Lower lobe of right lung (tissue), 2 donors: ENCODE data around the gene PEAK1. TPM values are rescaled to one million over a fixed set of nuclear protein-coding genes. Genes with fewer than 3 reads are reported as not detected.

Experiments
- ATAC-seq, 2 donors: fragments of 200-7000 bp; cut with Tn5 transposase; one replicate each; pipeline ENCODE4 v1.9.1; 2020 to 2022; ENCODE audit warnings: mild to moderate bottlenecking in 2 of 2, moderate library complexity in 2 of 2
- DNase-seq: peaks from one replicate; pipeline ENCODE4 v3.0.0-alpha.2; 2020
- H3K27ac ChIP-seq: fragments of 200-600 bp; one replicate; pipeline ENCODE4 v1.8.0; 2022
- H3K27me3 ChIP-seq: fragments of 200-600 bp; one replicate; pipeline ENCODE4 v1.8.0; 2022; ENCODE audit warnings: low read depth
- H3K36me3 ChIP-seq: fragments of 200-600 bp; one replicate; pipeline ENCODE4 v1.8.0; 2022; ENCODE audit warnings: mild to moderate bottlenecking
- H3K4me1 ChIP-seq: fragments of 200-600 bp; one replicate; pipeline ENCODE4 v1.8.0; 2022
- H3K4me3 ChIP-seq: fragments of 200-600 bp; one replicate; pipeline ENCODE4 v1.8.0; 2022; ENCODE audit warnings: mild to moderate bottlenecking
- H3K9me3 ChIP-seq: fragments of 200-600 bp; one replicate; pipeline ENCODE4 v1.8.0; 2022
- CTCF ChIP-seq: fragments of 200-600 bp; IDR thresholded peaks from one replicate; pipeline ENCODE4 v1.8.0; 2022; ENCODE audit warnings: antibody characterized with exemption, mild to moderate bottlenecking
- intact Hi-C: fragments of 100-400 bp; cut with DNase I; formaldehyde crosslinking; loops from one replicate; pipeline ENCODE4 v1.11.0; 2022
- total RNA-seq: library from RNA; stranded (reverse); fragmentation: NEBNext Ultra II Directional; extraction: Animal tissue kit (Norgen Biotek cat#: 25700); gene quantifications from one replicate; pipeline ENCODE4 v1.2.1, GENCODE V29; 2021
- donor health status: DM: no; HTN: yes; CAD: no; lungs with severe emphysema.

PEAK1 gene
- total RNA-seq, 1 donor from 2014 or later, result 112 TPM

- no peaks in the 10 kb centered on the region for H3K27me3 ChIP-seq
- no peaks in the 10 kb centered on the region for H3K36me3 ChIP-seq
- DNase-seq (no peak), ATAC-seq (peak in 1 of 2 donors; percentile 18)
- H3K9me3 ChIP-seq, result no peaks in the 10 kb centered on the region
- TF ChIP-seq CTCF, result no peak
- no peak overlapping the region for H3K27ac ChIP-seq
- H3K4me3 ChIP-seq, result no peak overlapping the region
- H3K4me1 ChIP-seq, result peaks cover 64% of the 10 kb centered on the region
- intact Hi-C loops, result no loop called here
Observed at GRCh38 chr15:77060546-77060945, 359.4 kb downstream of the PEAK1 start.

GRCh38 chr15:77059786-77060361 is 360.0 kb downstream of the PEAK1 start:
- Histone ChIP-seq H3K9me3 (no peaks in the 10 kb centered on the region), H3K27ac (no peak overlapping the region), H3K4me3 (no peak overlapping the region), H3K4me1 (peaks cover 63% of the 10 kb centered on the region), H3K36me3 (no peaks in the 10 kb centered on the region), H3K27me3 (no peaks in the 10 kb centered on the region)
- no peak for ATAC-seq
- intact Hi-C loops, result no loop called here
- no peak for DNase-seq
- TF ChIP-seq CTCF, result no peak

- no peak for DNase-seq
- TF ChIP-seq CTCF, result no peak
- H3K9me3 ChIP-seq, result no peaks in the 10 kb centered on the region
- intact Hi-C loops, result no loop called here
- no peak overlapping the region for H3K27ac ChIP-seq
- H3K27me3 ChIP-seq, result no peaks in the 10 kb centered on the region
- H3K4me3 ChIP-seq, result no peak overlapping the region
- no peaks in the 10 kb centered on the region for H3K36me3 ChIP-seq
- ATAC-seq, result no peak
- H3K4me1 ChIP-seq, result peaks cover 61% of the 10 kb centered on the region
Observed at GRCh38 chr15:77058468-77058867, 361.4 kb downstream of the PEAK1 start.

GRCh38 chr15:77057685-77058084 is 362.2 kb downstream of the PEAK1 start:
- H3K4me1 ChIP-seq, result peaks cover 54% of the 10 kb centered on the region

GRCh38 chr15:77057072-77057471 is 362.8 kb downstream of the PEAK1 start:
- no peak for TF ChIP-seq CTCF
- no peaks in the 10 kb centered on the region for H3K9me3 ChIP-seq
- ATAC-seq (no peak), DNase-seq (no peak)
- peaks cover 11% of the 10 kb centered on the region for H3K36me3 ChIP-seq
- H3K27me3 ChIP-seq, result no peaks in the 10 kb centered on the region
- intact Hi-C loops, result no loop called here
- H3K4me3 ChIP-seq, result no peak overlapping the region
- no peak overlapping the region for H3K27ac ChIP-seq
- H3K4me1 ChIP-seq, result peaks cover 48% of the 10 kb centered on the region

More at GRCh38 chr15:77057685-77058084, 362.2 kb downstream of the PEAK1 start:
- Histone ChIP-seq H3K27me3 (no peaks in the 10 kb centered on the region), H3K4me3 (no peak overlapping the region), H3K9me3 (no peaks in the 10 kb centered on the region), H3K27ac (no peak overlapping the region), H3K36me3 (peaks cover 5% of the 10 kb centered on the region)
- ATAC-seq, result no peak
- TF ChIP-seq CTCF, result no peak
- DNase-seq, result no peak
- intact Hi-C loops, result no loop called here
